ENCODE data around the gene KCNN3.
"Not testable (repeated sequence)": the region's sequence is repeated elsewhere in the genome, so short reads cannot be mapped to it uniquely, and the experiment has no call there.

Gene KCNN3

GRCh38 chr1:154714638-154715037 is 155.4 kb downstream of the KCNN3 start:
- in situ Hi-C loops (cut with MboI; ENCODE audit: low sequenced_read_pairs): no loop called here

DNA sequence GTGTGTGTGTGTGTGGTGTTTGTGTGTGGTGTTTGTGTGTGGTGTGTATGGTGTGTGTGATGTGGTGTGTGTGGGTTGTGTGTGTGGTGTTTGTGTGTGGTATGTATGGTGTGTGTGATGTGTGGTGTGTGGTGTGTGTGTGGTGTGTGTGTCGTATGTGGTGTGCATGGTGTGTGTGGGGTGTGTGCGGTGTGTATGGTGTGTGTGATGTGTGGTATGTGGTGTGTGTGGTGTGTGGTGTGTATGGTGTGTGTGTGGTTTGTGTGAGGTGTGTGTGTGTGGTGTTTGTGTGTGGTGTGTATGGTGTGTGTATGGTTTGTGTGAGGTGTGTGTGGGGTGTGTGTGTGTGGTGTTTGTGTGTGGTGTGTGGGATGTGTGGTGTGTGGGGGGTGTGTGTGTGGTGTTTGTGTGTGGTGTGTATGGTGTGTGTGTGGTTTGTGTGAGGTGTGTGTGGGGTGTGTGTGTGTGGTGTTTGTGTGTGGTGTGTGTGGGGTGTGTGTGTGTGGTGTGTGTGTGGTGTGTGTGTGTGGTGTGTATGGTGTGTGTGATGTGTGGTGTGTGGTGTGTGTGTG is 155.9 kb downstream of the KCNN3 start:
- in situ Hi-C loops (cut with MboI; ENCODE audit: low sequenced_read_pairs): no loop called here

DNA sequence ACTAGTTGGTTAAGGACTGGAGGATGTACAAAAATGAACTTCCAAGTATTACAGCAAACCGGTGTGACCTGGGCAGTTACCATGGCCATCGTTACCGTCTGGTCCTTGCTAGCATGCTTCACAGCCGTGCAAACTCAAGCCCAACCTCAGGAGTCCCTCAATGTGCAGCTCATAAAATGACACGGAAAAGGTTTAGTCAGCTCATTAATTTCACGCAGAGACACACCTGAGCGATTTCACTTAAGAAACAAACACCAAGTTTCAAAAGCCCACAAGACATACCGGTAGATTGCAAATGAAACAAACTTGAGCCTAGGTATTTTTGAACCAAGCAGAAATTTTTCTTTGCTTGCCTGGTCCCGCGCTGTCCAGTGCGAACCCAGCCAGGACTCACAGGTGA is 157.1 kb downstream of the KCNN3 start:
- in situ Hi-C loops (cut with MboI; ENCODE audit: low sequenced_read_pairs): no loop called here

- in situ Hi-C loops (cut with MboI; ENCODE audit: low sequenced_read_pairs): no loop called here
Observed at GRCh38 chr1:154712166-154712810, 157.8 kb downstream of the KCNN3 start.

DNA sequence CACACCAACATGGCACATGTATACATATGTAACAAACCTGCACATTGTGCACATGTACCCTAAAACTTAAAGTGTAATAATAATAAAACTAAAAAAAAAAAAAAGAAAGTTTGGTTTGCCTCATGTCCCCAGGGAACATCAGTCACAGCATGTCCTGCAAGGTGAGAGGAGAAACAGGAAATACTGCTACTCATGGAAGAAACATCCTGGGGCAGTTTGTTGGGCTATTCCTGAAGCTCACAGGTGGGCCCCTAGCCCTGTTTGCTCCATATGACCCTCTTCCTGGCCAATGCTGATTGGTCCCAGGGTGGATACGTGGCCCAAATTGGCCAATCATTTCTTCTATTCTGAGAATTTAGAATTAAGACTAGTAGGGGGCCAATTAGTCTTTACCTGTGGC is 158.7 kb downstream of the KCNN3 start:
- in situ Hi-C loops (cut with MboI; ENCODE audit: low sequenced_read_pairs): no loop called here

DNA sequence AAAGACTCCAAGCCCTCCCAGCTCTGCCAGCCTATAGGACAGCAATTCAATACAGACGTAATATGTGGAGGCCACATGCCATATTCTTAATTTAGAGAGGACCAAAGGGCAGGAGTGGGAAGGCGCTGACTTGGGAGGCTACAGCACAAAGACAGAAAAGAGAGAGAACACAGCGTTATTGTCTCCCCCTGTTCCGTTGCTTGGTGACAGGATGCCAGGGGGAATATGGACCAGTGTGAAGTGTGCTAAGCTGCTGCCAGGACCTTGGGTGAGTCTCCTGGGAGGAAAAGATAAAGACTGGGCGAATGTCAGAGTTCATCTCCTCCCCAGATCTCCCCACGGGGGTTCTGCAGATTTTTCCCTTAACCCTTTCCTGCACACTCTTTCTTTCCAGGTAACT is 160.0 kb downstream of the KCNN3 start:
- in situ Hi-C loops (cut with MboI; ENCODE audit: low sequenced_read_pairs): no loop called here

GRCh38 chr1:154707901-154708463 is 162.1 kb downstream of the KCNN3 start:
- in situ Hi-C loops (cut with MboI; ENCODE audit: low sequenced_read_pairs): no loop called here

- in situ Hi-C loops (cut with MboI; ENCODE audit: low sequenced_read_pairs): no loop called here
Observed at GRCh38 chr1:154706851-154707250, 163.2 kb downstream of the KCNN3 start.

DNA sequence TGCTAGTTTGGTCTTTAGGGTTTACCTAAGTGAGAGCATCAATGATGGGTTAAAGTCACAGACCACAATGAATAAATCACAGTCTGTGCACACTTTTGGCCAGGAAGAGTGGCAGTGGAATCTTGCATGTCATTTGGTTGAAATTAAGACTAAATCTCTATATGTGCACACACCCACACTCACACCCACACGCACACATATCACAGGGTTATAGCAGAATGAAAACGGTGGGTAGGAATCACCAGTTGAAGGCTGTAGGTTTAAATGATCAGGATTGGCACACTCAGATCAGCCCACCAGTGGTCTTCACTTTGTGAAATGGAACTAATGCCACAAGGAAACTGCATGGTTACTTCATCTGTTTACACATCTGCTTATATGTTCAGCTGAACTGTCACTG is 164.5 kb downstream of the KCNN3 start:
- in situ Hi-C loops (cut with MboI; ENCODE audit: low sequenced_read_pairs): no loop called here

DNA sequence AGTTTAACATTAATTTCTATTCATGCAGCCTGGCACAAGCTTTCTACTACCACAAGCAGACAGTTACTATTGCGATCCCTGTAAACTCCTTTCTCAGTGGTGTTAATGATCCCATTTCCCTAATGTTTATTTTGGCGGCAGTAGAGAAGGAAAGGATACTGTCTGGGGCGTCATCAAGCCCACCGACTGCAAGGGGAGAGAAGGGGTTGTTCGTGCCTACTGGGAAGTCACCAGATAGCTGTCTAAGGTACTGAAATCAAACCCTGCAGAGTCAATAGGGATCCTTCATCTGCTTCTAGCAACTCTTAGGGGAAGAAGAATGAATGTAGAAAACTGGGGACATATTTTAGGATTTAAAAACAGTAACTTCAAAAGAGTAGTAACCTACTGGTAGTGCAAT is 166.9 kb downstream of the KCNN3 start:
- in situ Hi-C loops (cut with MboI; ENCODE audit: low sequenced_read_pairs): no loop called here

DNA sequence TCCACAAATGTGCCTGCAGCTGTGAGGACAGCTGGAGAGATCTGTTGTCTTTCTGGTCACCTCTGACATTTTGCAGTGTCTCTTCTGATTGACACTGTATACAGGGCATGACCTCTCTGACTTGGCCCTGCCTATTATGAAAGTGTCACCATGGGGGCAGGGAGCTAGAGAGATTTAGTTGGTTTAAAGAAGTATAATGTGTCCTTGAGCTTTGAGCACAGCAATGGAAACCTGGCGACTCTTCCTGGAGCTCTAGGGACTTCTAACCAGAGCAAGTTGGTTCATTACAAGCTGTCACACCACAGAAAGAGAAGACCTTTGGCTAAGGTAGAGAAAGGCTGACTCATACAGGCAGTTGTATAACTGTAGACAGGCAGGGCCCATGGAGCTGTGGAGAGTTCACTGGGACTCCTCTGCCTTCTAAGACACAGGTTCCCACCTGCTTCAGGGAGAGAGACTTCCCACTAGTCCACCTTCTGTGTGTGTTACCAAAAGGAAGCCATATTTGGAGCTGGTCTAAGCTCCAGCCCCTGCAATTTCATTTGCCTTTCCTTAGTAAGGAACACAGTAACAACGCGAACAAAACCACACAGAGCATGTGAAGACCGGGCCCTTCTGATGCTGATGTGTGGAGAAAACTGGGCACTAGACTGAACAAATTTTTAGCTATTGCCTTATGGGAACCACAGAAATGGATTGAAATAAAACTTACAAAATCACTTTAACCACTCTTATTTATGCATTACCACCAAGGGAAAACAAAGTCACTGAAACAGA is 171.6 kb downstream of the KCNN3 start:
- in situ Hi-C loops (cut with MboI; ENCODE audit: low sequenced_read_pairs): no loop called here

GRCh38 chr1:154697710-154698109 is 172.4 kb downstream of the KCNN3 start:
- in situ Hi-C loops (cut with MboI; ENCODE audit: low sequenced_read_pairs): no loop called here

- in situ Hi-C loops (cut with MboI; ENCODE audit: low sequenced_read_pairs): no loop called here
Observed at GRCh38 chr1:154696456-154696855, 173.6 kb downstream of the KCNN3 start.

DNA sequence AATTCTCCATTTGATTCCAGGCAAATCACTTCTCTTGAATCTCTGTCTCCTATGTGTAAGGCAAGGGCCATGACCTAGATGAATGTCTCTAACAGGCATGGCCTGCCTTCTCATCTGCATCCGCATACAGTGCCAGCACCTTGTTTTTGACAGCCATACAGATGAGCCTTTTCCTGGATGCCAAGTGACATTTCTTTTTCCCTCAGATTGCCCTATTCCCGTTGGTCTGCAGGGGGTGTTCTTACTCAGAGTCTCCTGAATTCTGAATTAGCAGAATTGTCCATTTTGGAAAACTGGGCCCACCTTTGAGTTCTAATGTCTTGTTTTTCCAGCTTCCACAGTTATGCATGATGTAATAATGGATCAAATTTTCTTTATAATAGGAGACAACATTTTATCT is 174.1 kb downstream of the KCNN3 start:
- in situ Hi-C loops (cut with MboI; ENCODE audit: low sequenced_read_pairs): no loop called here

DNA sequence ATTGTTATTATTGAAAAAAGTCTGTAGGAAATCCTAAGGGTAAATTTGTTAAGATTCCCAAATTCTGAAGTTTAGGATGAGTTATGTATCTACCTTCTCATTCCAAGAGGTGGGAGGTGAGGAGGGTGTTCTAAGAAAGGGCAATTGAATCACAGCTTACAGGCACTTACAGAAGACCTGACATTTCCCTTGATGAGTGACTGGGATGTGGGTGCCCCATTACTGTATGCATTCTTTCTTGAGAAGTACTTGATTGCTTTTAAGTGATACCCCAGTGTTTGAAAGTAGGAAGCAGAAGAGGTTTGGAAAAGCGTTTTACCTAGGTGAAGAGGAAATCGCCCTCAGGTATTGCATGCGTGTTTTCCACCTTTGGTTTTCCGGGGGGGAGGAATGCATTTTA is 175.1 kb downstream of the KCNN3 start:
- in situ Hi-C loops (cut with MboI; ENCODE audit: low sequenced_read_pairs): no loop called here

DNA sequence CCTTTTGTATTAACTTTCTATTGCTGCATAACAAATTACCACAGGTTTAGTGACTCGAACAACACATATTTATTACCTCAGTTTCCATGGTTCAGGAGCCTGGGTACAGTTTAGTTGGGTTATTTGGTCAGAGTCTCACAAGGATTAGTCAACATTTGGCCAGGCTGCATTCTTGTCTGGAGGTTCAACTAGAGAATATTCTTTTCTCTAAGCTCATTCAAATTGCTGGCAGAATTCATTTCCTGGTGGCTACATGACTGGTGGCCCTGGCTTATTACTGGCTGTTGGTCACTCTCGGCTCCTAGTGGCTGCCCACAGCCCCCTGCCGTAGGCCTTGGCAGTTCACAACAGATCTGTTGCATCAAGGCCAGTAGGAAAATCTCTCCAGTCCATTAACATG is 181.0 kb downstream of the KCNN3 start:
- in situ Hi-C loops (cut with MboI; ENCODE audit: low sequenced_read_pairs): no loop called here

DNA sequence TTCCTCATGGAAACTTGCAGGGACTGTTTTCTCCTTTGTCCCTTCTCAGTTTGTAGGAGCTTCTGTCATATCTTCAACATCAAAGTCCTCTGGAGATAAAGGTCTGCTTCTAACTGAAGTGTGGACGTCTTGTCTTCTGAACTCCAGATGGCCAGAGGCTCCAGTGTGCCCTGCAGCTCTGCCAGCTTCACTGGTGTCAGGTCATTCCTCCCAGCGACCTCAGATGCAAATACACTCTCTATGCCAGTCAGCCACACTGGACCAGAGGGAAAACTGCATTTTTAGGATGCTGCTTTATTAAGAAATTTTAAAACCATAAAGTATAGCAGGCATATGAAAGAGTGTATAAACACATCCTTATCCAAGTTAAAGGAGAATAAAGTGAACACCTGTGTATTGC is 183.6 kb downstream of the KCNN3 start:
- in situ Hi-C loops (cut with MboI; ENCODE audit: low sequenced_read_pairs): no loop called here

GRCh38 chr1:154683820-154684219 is 186.3 kb downstream of the KCNN3 start:
- in situ Hi-C loops (cut with MboI; ENCODE audit: low sequenced_read_pairs): no loop called here

- in situ Hi-C loops (cut with MboI; ENCODE audit: low sequenced_read_pairs): no loop called here
Observed at GRCh38 chr1:154682254-154682653, 187.8 kb downstream of the KCNN3 start.

GRCh38 chr1:154677844-154678243 is 192.2 kb downstream of the KCNN3 start:
- in situ Hi-C loops (cut with MboI; ENCODE audit: low sequenced_read_pairs): not testable (repeated sequence)

DNA sequence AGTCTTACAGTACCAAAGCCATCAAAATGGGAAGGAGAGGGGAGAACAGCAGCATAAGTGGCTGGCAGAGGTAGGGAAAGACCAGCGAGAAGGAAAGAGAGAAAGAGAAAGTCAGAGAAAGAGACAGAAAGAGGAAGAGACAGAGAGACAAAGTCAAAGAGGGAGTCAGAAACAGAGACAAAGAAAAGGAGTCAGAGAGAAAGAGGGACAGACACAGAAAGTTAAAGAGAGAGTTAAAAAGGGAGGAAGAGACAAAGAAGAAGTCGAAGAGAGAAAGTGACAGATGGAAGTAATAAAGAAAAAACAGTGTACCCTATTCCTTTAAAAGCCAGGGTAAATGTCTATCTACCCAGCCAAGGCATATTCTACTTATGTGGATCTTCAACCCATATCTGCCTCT is 193.2 kb downstream of the KCNN3 start:
- in situ Hi-C loops (cut with MboI; ENCODE audit: low sequenced_read_pairs): not testable (repeated sequence)

GRCh38 chr1:154674456-154674855 is 195.6 kb downstream of the KCNN3 start:
- in situ Hi-C loops (cut with MboI; ENCODE audit: low sequenced_read_pairs): not testable (repeated sequence)

Measured in HL-60/S4 (cell line).